GM23338 (cell line): Measurements from ENCODE around the gene ROR1. TPM values are rescaled to one million over a fixed set of nuclear protein-coding genes. Genes with fewer than 3 reads are reported as not detected.
A peak's percentile ranks its signal among the peaks of the same experiment; 100 is the strongest.

Experiments used
- ATAC-seq: fragments of 200-7000 bp; cut with Tn5 transposase; 3 replicates; pipeline ENCODE4 v1.9.1; 2020
- DNase-seq: peaks from one replicate; pipeline ENCODE4 v3.0.0-alpha.2; 2015; ENCODE audit warnings: low spot score
- H2AFZ ChIP-seq: fragments of 200-600 bp; sonication (generic); 2 replicates; pipeline ENCODE4 v1.8.0; 2016; ENCODE audit warnings: antibody characterized with exemption, mild to moderate bottlenecking, moderate library complexity
- H3F3A ChIP-seq: fragments of 200-600 bp; sonication (generic); replicated peaks from 2 replicates; pipeline ENCODE4 v1.8.0; 2017; ENCODE audit warnings: antibody characterized with exemption, mixed run types, low read depth
- H3K27ac ChIP-seq: fragments of 200-600 bp; sonication (generic); 2 replicates; pipeline ENCODE4 v1.6.1; 2016; ENCODE audit warnings: low read depth
- H3K27me3 ChIP-seq: fragments of 200-600 bp; sonication (generic); 2 replicates; pipeline ENCODE4 v1.8.0; 2016; ENCODE audit warnings: mild to moderate bottlenecking, mixed run types, moderate library complexity; ENCODE audit not compliant: insufficient read depth
- H3K36me3 ChIP-seq: fragments of 200-600 bp; sonication (generic); 2 replicates; pipeline ENCODE4 v1.8.0; 2016; ENCODE audit warnings: mild to moderate bottlenecking; ENCODE audit not compliant: insufficient read depth
- H3K4me1 ChIP-seq: fragments of 200-600 bp; sonication (generic); 2 replicates; pipeline ENCODE4 v1.8.0; 2016; ENCODE audit warnings: mild to moderate bottlenecking, moderate library complexity; ENCODE audit not compliant: insufficient read depth
- H3K4me2 ChIP-seq: fragments of 200-600 bp; sonication (generic); 2 replicates; pipeline ENCODE4 v1.7.1; 2017; ENCODE audit warnings: mixed run types
- H3K4me3 ChIP-seq: fragments of 200-600 bp; sonication (generic); 2 replicates; pipeline ENCODE4 v1.6.1; 2016; ENCODE audit warnings: mixed run types
- H3K79me2 ChIP-seq: fragments of 200-600 bp; sonication (generic); replicated peaks from 2 replicates; pipeline ENCODE4 v1.8.0; 2017; ENCODE audit warnings: mild to moderate bottlenecking; ENCODE audit not compliant: insufficient read depth
- H3K9me2 ChIP-seq: fragments of 200-600 bp; sonication (generic); 2 replicates; pipeline ENCODE4 v1.8.0; 2017; ENCODE audit not compliant: insufficient read depth
- H4K20me1 ChIP-seq: fragments of 200-600 bp; sonication (generic); replicated peaks from 2 replicates; pipeline ENCODE4 v1.8.0; 2017; ENCODE audit warnings: mild to moderate bottlenecking; ENCODE audit not compliant: insufficient read depth
- H3K27ac Mint-ChIP-seq: 2 replicates; pipeline ENCODE4 v1.8.0; 2020; ENCODE audit warnings: inconsistent platforms, mild to moderate bottlenecking, moderate library complexity, mixed read lengths
- H3K27me3 Mint-ChIP-seq: 3 replicates; pipeline ENCODE4 v1.8.0; 2022; ENCODE audit warnings: low read depth, mild to moderate bottlenecking, moderate library complexity, mixed read lengths, inconsistent platforms; ENCODE audit not compliant: insufficient read depth, poor library complexity
- H3K36me3 Mint-ChIP-seq: 3 replicates; pipeline ENCODE4 v1.8.0; 2021; ENCODE audit warnings: low read depth, mild to moderate bottlenecking, inconsistent platforms, moderate library complexity, mixed read lengths
- H3K4me1 Mint-ChIP-seq: 3 replicates; pipeline ENCODE4 v1.8.0; 2020; ENCODE audit warnings: mild to moderate bottlenecking, inconsistent platforms, mixed read lengths
- H3K4me3 Mint-ChIP-seq: 3 replicates; pipeline ENCODE4 v1.8.0; 2021; ENCODE audit warnings: moderate library complexity, mild to moderate bottlenecking, inconsistent platforms, mixed read lengths
- H3K9me3 Mint-ChIP-seq: 3 replicates; pipeline ENCODE4 v1.8.0; 2020; ENCODE audit warnings: moderate library complexity, mild to moderate bottlenecking, inconsistent platforms, mixed read lengths
- CREB1 ChIP-seq: fragments of 250-450 bp; sonication (Bioruptor Pico); IDR thresholded peaks from 2 replicates; pipeline ENCODE4 v1.5.0; 2020; ENCODE audit warnings: low read depth, mild to moderate bottlenecking, moderate library complexity
- CTCF ChIP-seq, 2 experiments: fragments of 200-600 bp in 1 of 2; sonication (generic) in 1 of 2; conservative IDR thresholded peaks; 2 replicates each; pipeline versions ENCODE4 v1.5.1 to v1.6.1; 2016 to 2017; ENCODE audit warnings: antibody characterized with exemption in 2 of 2, low read depth in 2 of 2, mild to moderate bottlenecking in 2 of 2, moderate library complexity in 1 of 2
- ETS1 ChIP-seq: IDR thresholded peaks from 2 replicates; pipeline ENCODE4 v1.6.1; 2016; ENCODE audit warnings: antibody characterized with exemption
- EZH2 ChIP-seq: fragments of 200-600 bp; sonication (generic); IDR thresholded peaks from one replicate; pipeline ENCODE4 v1.8.0; 2017; ENCODE audit warnings: antibody characterized with exemption, mild to moderate bottlenecking, low read depth; ENCODE audit not compliant: unreplicated experiment
- EZH2phosphoT487 ChIP-seq: fragments of 200-600 bp; sonication (generic); IDR thresholded peaks from one replicate; pipeline ENCODE4 v1.8.1; 2018; ENCODE audit warnings: antibody characterized with exemption; ENCODE audit not compliant: unreplicated experiment
- JUNB ChIP-seq: IDR thresholded peaks from one replicate; pipeline ENCODE4 v1.6.1; 2016; ENCODE audit warnings: antibody characterized with exemption; ENCODE audit not compliant: unreplicated experiment
- NANOG ChIP-seq: IDR thresholded peaks from 2 replicates; pipeline ENCODE4 v1.6.1; 2016; ENCODE audit warnings: antibody characterized with exemption, borderline replicate concordance
- POLR2AphosphoS5 ChIP-seq: IDR thresholded peaks from 2 replicates; pipeline ENCODE4 v1.6.1; 2016; ENCODE audit warnings: antibody characterized with exemption, low read depth
- REST ChIP-seq: IDR thresholded peaks from one replicate; pipeline ENCODE4 v1.6.1; 2018; ENCODE audit warnings: antibody characterized with exemption; ENCODE audit not compliant: unreplicated experiment
- STAT1 ChIP-seq: IDR thresholded peaks from one replicate; pipeline ENCODE4 v1.6.1; 2016; ENCODE audit warnings: antibody characterized with exemption; ENCODE audit not compliant: unreplicated experiment
- ZNF114 ChIP-seq: fragments of 250-450 bp; sonication (Bioruptor Pico); IDR thresholded peaks from 2 replicates; pipeline ENCODE4 v1.5.0; 2020; ENCODE audit warnings: mild to moderate bottlenecking, moderate library complexity
- ZNF331 ChIP-seq: fragments of 250-450 bp; sonication (Bioruptor Pico); IDR thresholded peaks from 2 replicates; pipeline ENCODE4 v1.5.0; 2020; ENCODE audit warnings: low read depth, mild to moderate bottlenecking, moderate library complexity
- ZNF462 ChIP-seq: fragments of 250-450 bp; sonication (Bioruptor Pico); IDR thresholded peaks from 2 replicates; pipeline ENCODE4 v1.5.0; 2020; ENCODE audit warnings: mild to moderate bottlenecking, moderate library complexity
- polyA plus RNA-seq: library from polyadenylated mRNA; unstranded; fragments of >200 nt; fragmentation: Nextera tagmentation; extraction: Ambion mirVana; gene quantifications from 2 replicates; pipeline ENCODE4 v1.2.1, GENCODE V29; 2016
- total RNA-seq: library from RNA; depleted of rRNA; stranded (reverse); fragments of >200 nt; shearing (Covaris generic); gene quantifications from 2 replicates; pipeline ENCODE4 v1.2.3, GENCODE V29; 2014

The ROR1 gene
- total and polyA plus RNA-seq, 2 experiments from 2014 or later: 59.7 to 96.0 TPM

DNA sequence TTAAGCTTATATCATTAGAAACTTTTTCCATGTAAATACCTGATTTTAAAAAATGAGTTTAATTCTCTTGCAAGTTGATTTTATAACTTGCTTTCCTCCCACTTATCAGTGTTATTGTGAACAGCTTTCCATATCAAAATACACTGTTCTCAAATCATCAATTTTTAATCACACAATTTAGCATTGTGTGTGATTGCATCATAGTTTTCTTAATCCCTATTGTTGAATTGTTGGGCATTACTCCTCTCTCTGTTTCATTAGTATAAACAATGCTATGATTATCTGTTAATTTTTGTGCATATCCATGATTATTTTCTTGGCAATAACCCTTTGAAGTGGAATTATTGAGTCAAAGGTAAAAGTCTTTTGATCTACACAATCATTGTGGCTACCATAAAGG lies 48.7 kb downstream of the ROR1 start:
- Histone ChIP-seq H3K9me2 (no peaks in the 10 kb centered on the region; the same call in 1 of the 2 replicates), H3K4me2 (no peak overlapping the region), H3K27me3 (no peaks in the 10 kb centered on the region), H3K36me3 (no peaks in the 10 kb centered on the region), H3F3A (no peaks in the 10 kb centered on the region; the same call in 1 of the 2 replicates), H3K79me2 (peaks cover 100% of the 10 kb centered on the region), H2AFZ (no peak overlapping the region), H3K4me1 (peaks cover 70% of the 10 kb centered on the region), H4K20me1 (peaks cover 66% of the 10 kb centered on the region), H3K4me3 (no peak overlapping the region), H3K27ac (no peak overlapping the region)
- Mint-ChIP-seq H3K4me1 (peaks cover 58% of the 10 kb centered on the region), H3K4me3 (no peak overlapping the region), H3K9me3 (peaks cover 4% of the 10 kb centered on the region), H3K27me3 (peaks cover 2% of the 10 kb centered on the region), H3K36me3 (peaks cover 12% of the 10 kb centered on the region; the same call in 2 of the 3 replicates), H3K27ac (peak overlapping the region; percentile 58; the same call in 1 of the 2 replicates)
- no peak for DNase-seq
- no peak for ATAC-seq
- no peak for TF ChIP-seq ETS1
- no peak for TF ChIP-seq CREB1 (CRISPR knock-in tag)
- TF ChIP-seq ZNF462 (CRISPR knock-in tag): no peak
- no peak for TF ChIP-seq CTCF (conservative IDR thresholded peaks at IDR 0.05; ENCODE audit: low read depth in 2 of 2)
- TF ChIP-seq STAT1: no peak
- no peak for TF ChIP-seq EZH2
- TF ChIP-seq ZNF331: no peak
- no peak for TF ChIP-seq NANOG
- TF ChIP-seq POLR2AphosphoS5: no peak
- no peak for TF ChIP-seq EZH2phosphoT487
- TF ChIP-seq ZNF114: no peak
- TF ChIP-seq JUNB: no peak
- no peak for TF ChIP-seq REST
